Measurements from ENCODE around the gene VPS13A. TPM values are rescaled to one million over a fixed set of nuclear protein-coding genes. Genes with fewer than 3 reads are reported as not detected.

The VPS13A gene
- total and polyA plus RNA-seq, 8 donors = 3.1 to 87.6 (median 29.2) TPM

DNA sequence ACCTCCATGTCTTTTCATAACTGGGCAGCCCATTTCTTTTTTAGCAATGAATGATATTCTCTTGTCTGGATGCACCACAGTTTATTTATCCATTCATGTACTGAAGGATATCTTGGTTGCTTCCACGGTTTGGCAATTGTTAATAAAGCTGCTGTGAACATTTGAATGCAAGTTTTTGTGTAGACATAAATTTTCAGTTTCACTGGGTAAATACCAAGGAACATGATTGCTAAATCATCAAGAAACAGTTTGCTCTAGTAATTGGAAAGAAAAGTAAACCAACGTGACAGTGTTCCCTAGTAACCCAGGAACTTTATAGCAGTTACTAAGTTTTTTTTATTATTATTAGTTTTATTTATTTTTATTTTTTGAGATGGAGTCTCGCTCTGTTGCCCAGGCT lies 100.4 kb downstream of the VPS13A start:
- no peak overlapping the region for H3K27ac ChIP-seq
- H3K36me3 ChIP-seq = peaks cover 0 to 62% (median 44%) of the 10 kb centered on the region in 4 donors
- no peaks in the 10 kb centered on the region for H3K4me1 ChIP-seq
- H3K4me3 ChIP-seq = no peak overlapping the region
- no peaks in the 10 kb centered on the region for H3K9me3 ChIP-seq
- WGBS, 5 donors = 60 to 95% (median 86%) methylated on average over 3 of the region's 3 CpGs
- no peaks in the 10 kb centered on the region for H3K27me3 ChIP-seq
- intact Hi-C loops (cut with DNase I; ENCODE audit: low total_unique reads) = no loop called here
- TF ChIP-seq POLR2AphosphoS5 (IDR thresholded peaks at IDR 0.05) (no peak), POLR2A (IDR thresholded peaks at IDR 0.05) (no peak), EP300 (IDR thresholded peaks at IDR 0.05) (no peak)
- TF ChIP-seq, protein P1, sequence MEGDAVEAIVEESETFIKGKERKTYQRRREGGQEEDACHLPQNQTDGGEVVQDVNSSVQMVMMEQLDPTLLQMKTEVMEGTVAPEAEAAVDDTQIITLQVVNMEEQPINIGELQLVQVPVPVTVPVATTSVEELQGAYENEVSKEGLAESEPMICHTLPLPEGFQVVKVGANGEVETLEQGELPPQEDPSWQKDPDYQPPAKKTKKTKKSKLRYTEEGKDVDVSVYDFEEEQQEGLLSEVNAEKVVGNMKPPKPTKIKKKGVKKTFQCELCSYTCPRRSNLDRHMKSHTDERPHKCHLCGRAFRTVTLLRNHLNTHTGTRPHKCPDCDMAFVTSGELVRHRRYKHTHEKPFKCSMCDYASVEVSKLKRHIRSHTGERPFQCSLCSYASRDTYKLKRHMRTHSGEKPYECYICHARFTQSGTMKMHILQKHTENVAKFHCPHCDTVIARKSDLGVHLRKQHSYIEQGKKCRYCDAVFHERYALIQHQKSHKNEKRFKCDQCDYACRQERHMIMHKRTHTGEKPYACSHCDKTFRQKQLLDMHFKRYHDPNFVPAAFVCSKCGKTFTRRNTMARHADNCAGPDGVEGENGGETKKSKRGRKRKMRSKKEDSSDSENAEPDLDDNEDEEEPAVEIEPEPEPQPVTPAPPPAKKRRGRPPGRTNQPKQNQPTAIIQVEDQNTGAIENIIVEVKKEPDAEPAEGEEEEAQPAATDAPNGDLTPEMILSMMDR (IDR thresholded peaks at IDR 0.05) = no peak
- DNase-seq = no peak

DNA sequence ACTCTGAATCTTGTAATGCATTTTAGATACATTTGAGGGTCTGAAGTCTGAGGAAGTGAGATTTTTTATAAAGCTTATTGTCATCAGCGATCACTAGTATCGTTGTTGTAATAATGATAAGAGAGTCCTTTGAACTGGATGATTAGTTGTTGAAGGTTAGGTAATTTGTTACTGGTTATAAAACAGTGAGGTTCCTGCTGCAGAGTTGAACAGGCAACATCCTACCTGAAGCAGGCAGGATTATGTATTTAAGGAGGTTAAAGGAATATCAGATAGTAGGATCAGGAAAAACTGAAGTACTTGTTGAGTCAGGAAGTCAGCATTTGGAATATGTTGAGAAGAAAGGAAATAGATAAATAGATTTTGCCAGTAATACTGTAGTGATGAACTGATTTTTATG lies 106.7 kb downstream of the VPS13A start:
- no peak for DNase-seq
- Histone ChIP-seq H3K36me3 (peaks cover 0 to 59% (median 41%) of the 10 kb centered on the region in 4 donors), H3K27ac (no peak overlapping the region), H3K4me1 (no peaks in the 10 kb centered on the region), H3K27me3 (no peaks in the 10 kb centered on the region), H3K9me3 (peaks cover 0 to 12% (median 0%) of the 10 kb centered on the region in 4 donors), H3K4me3 (no peak overlapping the region)
- intact Hi-C loops (cut with DNase I; ENCODE audit: low total_unique reads) = no loop called here
- WGBS, 5 donors = 43 to 54% (median 51%) methylated on average over 2 of the region's 2 CpGs
- no peak for TF ChIP-seq EP300 (IDR thresholded peaks at IDR 0.05)

DNA sequence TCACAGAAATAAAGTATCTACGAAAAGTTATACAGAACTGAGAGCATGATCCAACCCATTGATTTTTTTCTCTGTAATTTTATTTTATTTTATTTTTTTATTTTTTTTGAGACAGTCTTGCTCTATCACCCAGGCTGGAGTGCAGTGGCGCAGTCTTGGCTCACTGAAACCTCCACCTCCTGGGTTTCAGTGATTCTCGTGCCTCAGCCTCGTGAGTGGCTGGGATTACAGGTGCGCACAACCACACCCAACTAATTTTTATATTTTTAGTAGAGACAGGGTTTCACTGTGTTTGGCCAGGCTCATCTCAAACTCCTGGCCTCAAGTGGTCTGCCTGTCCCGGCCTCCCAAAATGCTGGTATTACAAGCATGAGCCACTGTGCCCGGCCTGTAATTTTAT lies 107.3 kb downstream of the VPS13A start:
- H3K27me3 ChIP-seq = no peaks in the 10 kb centered on the region
- H3K4me3 ChIP-seq = no peak overlapping the region
- peaks cover 0 to 54% (median 40%) of the 10 kb centered on the region in 4 donors for H3K36me3 ChIP-seq
- intact Hi-C loops (cut with DNase I; ENCODE audit: low total_unique reads) = no loop called here
- no peaks in the 10 kb centered on the region for H3K4me1 ChIP-seq
- H3K9me3 ChIP-seq = peaks cover 0 to 12% (median 0%) of the 10 kb centered on the region in 4 donors
- no peak for DNase-seq
- 88 to 97% (median 97%) methylated on average over 7 of the region's 7 CpGs for WGBS, 5 donors
- no peak overlapping the region for H3K27ac ChIP-seq
- TF ChIP-seq POLR2AphosphoS5 (IDR thresholded peaks at IDR 0.05) (no peak), POLR2A (IDR thresholded peaks at IDR 0.05) (no peak), EP300 (IDR thresholded peaks at IDR 0.05) (no peak)
- TF ChIP-seq, protein P1 (IDR thresholded peaks at IDR 0.05) = no peak

DNA sequence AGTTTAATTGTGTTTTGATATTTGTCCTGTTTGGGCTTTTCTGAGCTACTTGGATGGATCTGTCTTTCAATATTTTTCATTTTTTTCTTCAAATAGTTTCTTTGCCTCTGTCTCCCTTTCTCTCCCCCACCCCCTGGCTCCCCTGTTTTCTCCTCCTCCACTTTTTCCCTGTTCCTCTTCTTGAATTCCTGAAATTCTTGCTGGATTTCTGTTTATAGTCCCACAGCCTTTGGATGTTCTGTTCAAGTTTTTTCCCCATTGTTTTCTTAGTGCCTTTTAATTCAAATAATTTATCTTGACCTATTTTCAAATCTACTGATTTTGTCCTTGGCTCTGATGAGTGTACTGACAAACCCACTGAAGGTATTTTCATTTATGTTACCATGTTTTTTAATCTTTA lies 113.0 kb downstream of the VPS13A start:
- Histone ChIP-seq H3K4me3 (no peak overlapping the region), H3K9me3 (peaks cover 0 to 12% (median 0%) of the 10 kb centered on the region in 4 donors), H3K36me3 (peaks cover 0 to 30% (median 20%) of the 10 kb centered on the region in 4 donors), H3K4me1 (no peaks in the 10 kb centered on the region), H3K27me3 (no peaks in the 10 kb centered on the region), H3K27ac (no peak overlapping the region)
- intact Hi-C loops (cut with DNase I; ENCODE audit: low total_unique reads) = no loop called here
- TF ChIP-seq EP300 (IDR thresholded peaks at IDR 0.05) (no peak), POLR2AphosphoS5 (IDR thresholded peaks at IDR 0.05) (no peak), POLR2A (IDR thresholded peaks at IDR 0.05) (no peak)
- TF ChIP-seq, protein P1 (IDR thresholded peaks at IDR 0.05) = no peak
- no peak for DNase-seq

DNA sequence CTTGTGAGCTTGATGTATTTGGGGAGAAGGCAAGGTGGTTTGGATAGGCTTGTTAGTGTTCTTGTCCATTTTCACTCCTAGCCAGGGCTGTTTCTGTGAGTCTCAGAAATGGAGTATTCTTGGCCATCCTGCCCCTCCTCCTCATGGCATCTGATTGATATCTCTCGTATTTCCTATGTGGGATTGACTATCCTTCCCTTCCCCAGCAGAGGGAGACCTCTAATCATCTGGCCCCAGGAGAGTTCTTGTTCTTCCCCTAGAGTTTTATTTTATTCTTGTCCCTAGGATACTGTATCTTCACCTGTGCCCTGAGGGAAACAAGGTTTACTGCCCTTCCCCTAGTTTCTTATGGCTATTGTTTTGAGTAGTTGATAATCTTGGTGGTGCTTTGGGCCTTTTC lies 114.4 kb downstream of the VPS13A start:
- intact Hi-C loops (cut with DNase I; ENCODE audit: low total_unique reads) = no loop called here
- H3K4me1 ChIP-seq = no peaks in the 10 kb centered on the region
- no peak for TF ChIP-seq EP300 (IDR thresholded peaks at IDR 0.05)
- TF ChIP-seq POLR2A (IDR thresholded peaks at IDR 0.05) = no peak
- TF ChIP-seq POLR2AphosphoS5 (IDR thresholded peaks at IDR 0.05) = no peak
- TF ChIP-seq, protein P1 (IDR thresholded peaks at IDR 0.05) = no peak
- H3K36me3 ChIP-seq = peaks cover 0 to 36% (median 24%) of the 10 kb centered on the region in 4 donors
- 39 to 70% (median 62%) methylated on average over 1 of the region's 1 CpG for WGBS, 5 donors
- H3K27me3 ChIP-seq = no peaks in the 10 kb centered on the region
- no peak overlapping the region for H3K27ac ChIP-seq
- DNase-seq = no peak
- no peak overlapping the region for H3K4me3 ChIP-seq
- peaks cover 0 to 12% (median 0%) of the 10 kb centered on the region in 4 donors for H3K9me3 ChIP-seq
